ENCODE measurements around the gene DNM3. TPM values are rescaled to one million over a fixed set of nuclear protein-coding genes. Genes with fewer than 3 reads are reported as not detected.

The DNM3 gene
- total and polyA plus RNA-seq, 10 of the 15 experiments (the other 5 are each of a cell fraction or from before 2014, with no cell fraction given) = 0.03 to 1.5 (median 0.08) TPM; not detected in 3

- no peak for TF ChIP-seq ZBTB11 (CRISPR knock-in tag; IDR thresholded peaks at IDR 0.05)
- no peak for TF ChIP-seq NFYB (IDR thresholded peaks at IDR 0.05; ENCODE audit: insufficient read depth, low read depth, low read length)
- TF ChIP-seq SIX5 (IDR thresholded peaks at IDR 0.05; ENCODE audit: low read depth, low read length, severe bottlenecking) = no peak
- TF ChIP-seq TCF7 (IDR thresholded peaks at IDR 0.05; ENCODE audit: borderline replicate concordance) = no peak
These were observed 576.3 kb downstream of the DNM3 start (continued) for GRCh38 chr1:172417557-172417956.

- no peak within 1 kb of the TSS for H3K4me2 ChIP-seq (ENCODE audit: control insufficient read depth, insufficient read depth)
- no peak within 1 kb of the TSS for H2AFZ ChIP-seq (ENCODE audit: control insufficient read depth, low read depth, low read length)
- no TSS peak for BruUV-seq (replicated peaks)
- H3K36me3 ChIP-seq (ENCODE audit: control insufficient read depth in 2 of 2, insufficient read depth in 2 of 2, low read length in 1 of 2) = no peaks in the 10 kb centered on the region
- no peak within 1 kb of the TSS for H3K27ac ChIP-seq (ENCODE audit: control insufficient read depth, insufficient read depth)
- POLR2A ChIA-PET = no interaction called here
- RAD21 ChIA-PET (ENCODE audit: unreplicated experiment) = no interaction called here
- no peak within 1 kb of the TSS for H3K9ac ChIP-seq (ENCODE audit: control insufficient read depth, insufficient read depth, low read length)
- WGBS (ENCODE audit: insufficient coverage, insufficient replicate concordance, low lambda C conversion rate, missing lambda C conversion rate) = 0% methylated on average over 1 of the region's 1 CpG
- H3K27me3 ChIP-seq (replicated peaks in 1 of 2; ENCODE audit: control insufficient read depth in 2 of 2, insufficient read depth in 2 of 2, low read length in 1 of 2) = no peaks in the 10 kb centered on the region
- SMC1A ChIA-PET (ENCODE audit: uncharacterized antibody, unreplicated experiment) = interaction anchor here (1.1 to 1.3 kb wide), 5 partner anchors 12 to 417 kb away, joined by 3 to 5 read pairs (median 4); no protein-coding TSS in a partner anchor
- no peaks in the 10 kb centered on the region for H3K9me3 ChIP-seq (replicated peaks; ENCODE audit: control insufficient read depth, insufficient read depth, low read length)
- in situ Hi-C loops (cut with MboI) = no loop called here
- no peaks in the 10 kb centered on the region for H3K79me2 ChIP-seq (ENCODE audit: control insufficient read depth, insufficient read depth, low read length)
- intact Hi-C loops (cut with micrococcal nuclease; ENCODE audit: unreplicated experiment) = loop anchor here (10.0 kb wide), 1 partner anchor 616 kb away; no protein-coding TSS in a partner anchor
- FAIRE-seq (no peak), ATAC-seq (no peak), DNase-seq (ENCODE audit: low read depth, low spot score) (no peak)
- H3K4me3 ChIP-seq = no peak within 1 kb of the TSS
- CTCF ChIA-PET = interaction anchor here (0.8 to 1.4 kb wide), 8 partner anchors 10 to 620 kb away, joined by 3 to 11 read pairs (median 4); no protein-coding TSS in a partner anchor
- H3K4me1 ChIP-seq (ENCODE audit: control insufficient read depth, insufficient read depth, low read length) = no peaks in the 10 kb centered on the region
- no peaks in the 10 kb centered on the region for H4K20me1 ChIP-seq (ENCODE audit: control insufficient read depth, insufficient read depth)
- TF ChIP-seq NFXL1 (IDR thresholded peaks at IDR 0.05; ENCODE audit: borderline replicate concordance) = no peak
- TF ChIP-seq NRF1 (conservative IDR thresholded peaks at IDR 0.05; ENCODE audit: low read depth, low read length) = no peak
- TF ChIP-seq MXI1 (IDR thresholded peaks at IDR 0.05; ENCODE audit: low read depth, low read length) = no peak
- no peak for TF ChIP-seq PAX8 (IDR thresholded peaks at IDR 0.05)
- no peak for TF ChIP-seq RAD21 (IDR thresholded peaks at IDR 0.05; ENCODE audit: insufficient read depth, low read depth, low read length)
- no peak for TF ChIP-seq RAD51 (IDR thresholded peaks at IDR 0.05)
- TF ChIP-seq JUNB (IDR thresholded peaks at IDR 0.05) = no peak
- TF ChIP-seq POLR2A (IDR thresholded peaks at IDR 0.05; ENCODE audit: low read depth, low read length) = no peak
- TF ChIP-seq MAX (IDR thresholded peaks at IDR 0.05; ENCODE audit: low read depth, low read length) = no peak
- no peak for TF ChIP-seq NFYB (IDR thresholded peaks at IDR 0.05; ENCODE audit: insufficient read depth, low read depth, low read length)
- no peak for TF ChIP-seq WRNIP1 (IDR thresholded peaks at IDR 0.05; ENCODE audit: borderline replicate concordance, low read depth, low read length)
- no peak for TF ChIP-seq CREM (IDR thresholded peaks at IDR 0.05; ENCODE audit: low read depth)
- no peak for TF ChIP-seq ZNF384 (IDR thresholded peaks at IDR 0.05; ENCODE audit: borderline replicate concordance, low read depth, low read length)
- no peak for TF ChIP-seq RFX5 (IDR thresholded peaks at IDR 0.05; ENCODE audit: low read depth, low read length)
These were observed 579.1 kb downstream of the DNM3 start, which contains the start of gene C1orf105 for GRCh38 chr1:172420385-172420784. Gene C1orf105 (plus strand): TSS chr1:172420685. CDS start chr1:172420886, 201 bp downstream.

Data from GM12878 (cell line).